GM21737 (cell line): ENCODE data around the gene VARS1.

Experiments
- ATAC-seq: cut with Tn5 transposase; IDR thresholded peaks from one replicate; pipeline ENCODE4 v1.9.1; 2021; ENCODE audit warnings: mild to moderate bottlenecking, moderate library complexity; ENCODE audit not compliant: unreplicated experiment

VARS1 gene

DNA sequence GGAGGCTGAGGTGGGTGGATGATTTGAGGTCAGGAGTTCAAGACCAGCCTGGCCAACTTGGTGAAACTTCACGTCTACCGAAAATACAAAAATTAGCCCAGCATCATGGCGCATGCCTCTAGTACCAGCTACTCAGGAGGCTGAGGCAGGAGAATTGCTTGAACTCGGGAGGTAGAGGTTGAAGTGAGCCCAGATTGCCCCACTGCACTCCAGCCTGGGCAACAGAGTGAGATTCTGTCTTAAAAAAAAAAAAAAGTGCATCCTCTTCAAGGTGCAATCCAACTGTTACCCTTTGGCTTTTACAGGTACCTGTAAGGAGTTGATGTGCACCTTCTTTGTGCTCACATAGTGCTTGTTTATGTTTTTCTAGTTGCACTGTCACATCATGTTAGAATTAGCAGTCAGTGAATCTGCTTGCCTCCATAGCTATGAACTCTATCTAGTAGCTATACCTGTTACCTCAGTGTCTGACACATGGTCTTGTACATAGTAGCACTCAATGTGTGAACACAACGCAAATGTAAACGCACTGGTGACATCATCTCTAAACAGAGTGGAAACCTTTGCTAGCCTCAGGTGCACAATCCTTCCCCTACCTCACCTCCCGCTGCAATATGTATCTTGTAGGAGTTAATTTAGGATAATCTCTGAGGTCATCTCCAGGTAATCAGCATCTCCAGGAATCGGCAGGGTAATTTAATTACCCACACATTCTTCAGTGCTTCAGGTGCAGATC, 46.1 kb downstream of the VARS1 start:
- no peak for ATAC-seq
